Measurements from ENCODE around the gene CADM1.

The CADM1 gene

DNA sequence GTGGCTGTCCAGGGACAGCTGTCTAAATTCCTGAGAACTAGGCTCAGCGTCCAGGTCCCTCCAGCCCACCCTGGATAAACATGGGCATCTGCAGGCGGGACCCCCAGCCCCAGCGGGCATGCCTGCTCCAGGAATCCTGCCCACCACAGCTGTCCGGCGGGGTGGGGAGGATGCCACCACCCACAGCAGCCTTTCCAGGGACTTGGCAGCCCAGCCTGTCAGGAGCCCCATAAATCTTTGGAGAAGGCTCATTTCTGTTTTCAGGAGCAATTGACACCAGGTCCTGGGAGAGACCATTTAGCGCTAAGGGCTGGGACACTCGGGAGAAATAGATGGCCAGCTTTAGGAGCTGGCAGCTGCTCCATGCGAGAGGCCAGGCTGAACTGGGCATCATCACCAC is 358.9 kb downstream of the CADM1 start:
- TF ChIP-seq, protein P1, sequence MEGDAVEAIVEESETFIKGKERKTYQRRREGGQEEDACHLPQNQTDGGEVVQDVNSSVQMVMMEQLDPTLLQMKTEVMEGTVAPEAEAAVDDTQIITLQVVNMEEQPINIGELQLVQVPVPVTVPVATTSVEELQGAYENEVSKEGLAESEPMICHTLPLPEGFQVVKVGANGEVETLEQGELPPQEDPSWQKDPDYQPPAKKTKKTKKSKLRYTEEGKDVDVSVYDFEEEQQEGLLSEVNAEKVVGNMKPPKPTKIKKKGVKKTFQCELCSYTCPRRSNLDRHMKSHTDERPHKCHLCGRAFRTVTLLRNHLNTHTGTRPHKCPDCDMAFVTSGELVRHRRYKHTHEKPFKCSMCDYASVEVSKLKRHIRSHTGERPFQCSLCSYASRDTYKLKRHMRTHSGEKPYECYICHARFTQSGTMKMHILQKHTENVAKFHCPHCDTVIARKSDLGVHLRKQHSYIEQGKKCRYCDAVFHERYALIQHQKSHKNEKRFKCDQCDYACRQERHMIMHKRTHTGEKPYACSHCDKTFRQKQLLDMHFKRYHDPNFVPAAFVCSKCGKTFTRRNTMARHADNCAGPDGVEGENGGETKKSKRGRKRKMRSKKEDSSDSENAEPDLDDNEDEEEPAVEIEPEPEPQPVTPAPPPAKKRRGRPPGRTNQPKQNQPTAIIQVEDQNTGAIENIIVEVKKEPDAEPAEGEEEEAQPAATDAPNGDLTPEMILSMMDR (IDR thresholded peaks at IDR 0.05; ENCODE audit: low read depth, low read length, poor library complexity, severe bottlenecking): no peak
- no peak for TF ChIP-seq EZH2phosphoT487 (IDR thresholded peaks at IDR 0.05; ENCODE audit: borderline replicate concordance, low read length)
- no peaks in the 10 kb centered on the region for H3K4me1 ChIP-seq (ENCODE audit: control insufficient read depth, low read length)
- H3F3A ChIP-seq (ENCODE audit: control insufficient read depth, insufficient read depth): no peaks in the 10 kb centered on the region
- H3K36me3 ChIP-seq (ENCODE audit: control insufficient read depth, low read length): no peaks in the 10 kb centered on the region
- H3K4me3 ChIP-seq (ENCODE audit: low read length): no peak overlapping the region
- no peaks in the 10 kb centered on the region for H3K79me2 ChIP-seq (ENCODE audit: control insufficient read depth, low read length)
- no peak overlapping the region for H3K4me2 ChIP-seq (ENCODE audit: low read length)
- peaks cover 5% of the 10 kb centered on the region; the same call in 1 of the 2 replicates for H3K9me3 ChIP-seq (ENCODE audit: control insufficient read depth, insufficient read depth, low read length)
- no peaks in the 10 kb centered on the region for H4K20me1 ChIP-seq (ENCODE audit: control insufficient read depth, insufficient read depth, low read depth, low read length)
- no peaks in the 10 kb centered on the region for H3K9me2 ChIP-seq (replicated peaks; ENCODE audit: control insufficient read depth, low read length)
- no peaks in the 10 kb centered on the region for H3K27me3 ChIP-seq (ENCODE audit: control insufficient read depth, low read length)
- H3K27ac ChIP-seq (ENCODE audit: low read depth, low read length): no peak overlapping the region

DNA sequence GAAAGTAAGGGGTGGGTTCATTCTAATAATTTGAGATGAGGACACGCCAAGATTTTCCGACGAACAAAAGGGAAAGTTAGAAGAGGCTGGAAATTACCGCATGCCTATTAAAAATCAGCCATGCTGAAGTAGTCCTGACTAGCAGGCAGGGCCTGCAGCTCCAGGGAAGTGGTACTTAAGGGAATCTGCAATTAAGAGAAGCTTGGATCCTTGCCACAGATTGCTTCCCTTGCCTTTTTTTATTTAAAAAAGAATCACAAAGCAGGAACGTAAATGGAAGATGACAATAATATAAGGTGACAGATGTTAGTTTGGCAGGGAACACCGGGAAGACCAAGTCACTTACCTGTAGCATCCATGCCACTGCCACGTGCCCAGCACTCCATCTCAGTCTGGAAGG is 359.3 kb downstream of the CADM1 start:
- Histone ChIP-seq H3K27me3 (ENCODE audit: control insufficient read depth, low read length) (no peaks in the 10 kb centered on the region), H3K9me2 (replicated peaks; ENCODE audit: control insufficient read depth, low read length) (no peaks in the 10 kb centered on the region), H3K79me2 (ENCODE audit: control insufficient read depth, low read length) (no peaks in the 10 kb centered on the region), H3F3A (ENCODE audit: control insufficient read depth, insufficient read depth) (no peaks in the 10 kb centered on the region), H3K9me3 (ENCODE audit: control insufficient read depth, insufficient read depth, low read length) (peaks cover 5% of the 10 kb centered on the region; the same call in 1 of the 2 replicates), H3K36me3 (ENCODE audit: control insufficient read depth, low read length) (no peaks in the 10 kb centered on the region), H3K4me2 (ENCODE audit: low read length) (no peak overlapping the region), H3K27ac (ENCODE audit: low read depth, low read length) (no peak overlapping the region), H3K4me1 (ENCODE audit: control insufficient read depth, low read length) (no peaks in the 10 kb centered on the region), H3K4me3 (ENCODE audit: low read length) (no peak overlapping the region), H4K20me1 (ENCODE audit: control insufficient read depth, insufficient read depth, low read depth, low read length) (no peaks in the 10 kb centered on the region)
- TF ChIP-seq, protein P1 (IDR thresholded peaks at IDR 0.05; ENCODE audit: low read depth, low read length, poor library complexity, severe bottlenecking): no peak
- no peak for TF ChIP-seq EZH2phosphoT487 (IDR thresholded peaks at IDR 0.05; ENCODE audit: borderline replicate concordance, low read length)

DNA sequence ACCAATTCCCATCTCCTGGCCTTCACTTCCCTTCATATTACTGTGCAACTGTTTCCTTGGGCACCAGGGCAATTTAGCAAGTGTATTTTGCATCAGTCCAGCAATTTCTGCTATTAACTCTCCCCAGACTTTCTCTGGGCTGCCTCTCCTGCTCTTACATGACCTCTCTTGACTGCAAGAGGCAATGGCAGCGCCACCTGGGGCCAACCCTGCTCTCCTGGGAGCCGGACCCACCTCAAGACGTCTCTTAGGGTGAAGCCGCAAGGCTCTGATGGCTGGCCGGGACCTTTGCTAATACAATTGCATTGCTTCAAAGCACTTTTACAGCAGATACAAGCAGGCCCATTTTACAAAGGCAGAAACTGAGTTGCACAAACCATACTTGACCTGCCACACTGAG is 360.2 kb downstream of the CADM1 start:
- Histone ChIP-seq H3K36me3 (ENCODE audit: control insufficient read depth, low read length) (no peaks in the 10 kb centered on the region), H3F3A (ENCODE audit: control insufficient read depth, insufficient read depth) (no peaks in the 10 kb centered on the region), H3K4me3 (ENCODE audit: low read length) (no peak overlapping the region), H3K79me2 (ENCODE audit: control insufficient read depth, low read length) (no peaks in the 10 kb centered on the region), H3K27ac (ENCODE audit: low read depth, low read length) (no peak overlapping the region), H4K20me1 (ENCODE audit: control insufficient read depth, insufficient read depth, low read depth, low read length) (no peaks in the 10 kb centered on the region), H3K4me1 (ENCODE audit: control insufficient read depth, low read length) (no peaks in the 10 kb centered on the region), H3K27me3 (ENCODE audit: control insufficient read depth, low read length) (no peaks in the 10 kb centered on the region), H3K4me2 (ENCODE audit: low read length) (no peak overlapping the region), H3K9me2 (replicated peaks; ENCODE audit: control insufficient read depth, low read length) (no peaks in the 10 kb centered on the region), H3K9me3 (ENCODE audit: control insufficient read depth, insufficient read depth, low read length) (peaks cover 5% of the 10 kb centered on the region; the same call in 1 of the 2 replicates)
- TF ChIP-seq EZH2phosphoT487 (IDR thresholded peaks at IDR 0.05; ENCODE audit: borderline replicate concordance, low read length): no peak
- TF ChIP-seq, protein P1 (IDR thresholded peaks at IDR 0.05; ENCODE audit: low read depth, low read length, poor library complexity, severe bottlenecking): no peak
